ENCODE results near the gene ASXL2.
A peak's percentile ranks its signal among the peaks of the same experiment; 100 is the strongest.
"Not testable (repeated sequence)": the region's sequence is repeated elsewhere in the genome, so short reads cannot be mapped to it uniquely, and the experiment has no call there.

ASXL2 gene

GRCh38 chr2:25878361-25879132, at the start of gene ASXL2:
ASXL2 (minus strand) TSS chr2:25878487; CDS start chr2:25878222, 265 bp downstream.
- DNase-seq: peak; percentile 93 to 97

- DNase-seq: no peak
Observed at GRCh38 chr2:25926984-25927756, 48.9 kb upstream of the ASXL2 start.

- no peak for DNase-seq
Observed at GRCh38 chr2:25922501-25922900, 44.2 kb upstream of the ASXL2 start.

GRCh38 chr2:25920786-25921415, 42.6 kb upstream of the ASXL2 start:
- no peak for DNase-seq

GRCh38 chr2:25920336-25920735, 42.0 kb upstream of the ASXL2 start:
- no peak for DNase-seq

GRCh38 chr2:25917832-25918231, 39.5 kb upstream of the ASXL2 start:
- no peak for DNase-seq

GRCh38 chr2:25917411-25917810, 39.1 kb upstream of the ASXL2 start:
- DNase-seq: not testable (repeated sequence)

GRCh38 chr2:25915944-25916772, 37.9 kb upstream of the ASXL2 start:
- DNase-seq: peak; percentile 11 to 14

GRCh38 chr2:25915411-25915810, 37.1 kb upstream of the ASXL2 start:
- not testable (repeated sequence) for DNase-seq

GRCh38 chr2:25913696-25913973, 35.3 kb upstream of the ASXL2 start:
- DNase-seq: not testable (repeated sequence)

- DNase-seq: no peak
Observed at GRCh38 chr2:25912851-25913695, 34.8 kb upstream of the ASXL2 start.

GRCh38 chr2:25909574-25909973, 31.3 kb upstream of the ASXL2 start:
- not testable (repeated sequence) for DNase-seq

GRCh38 chr2:25905126-25905525, 26.8 kb upstream of the ASXL2 start:
- DNase-seq: no peak

GRCh38 chr2:25903216-25903776, 25.0 kb upstream of the ASXL2 start:
- no peak for DNase-seq

- no peak for DNase-seq
Observed at GRCh38 chr2:25899404-25899970, 21.2 kb upstream of the ASXL2 start.

GRCh38 chr2:25897506-25897905, 19.2 kb upstream of the ASXL2 start:
- no peak for DNase-seq

GRCh38 chr2:25896308-25896707, 18.0 kb upstream of the ASXL2 start:
- DNase-seq: not testable (repeated sequence)

- no peak for DNase-seq
Observed at GRCh38 chr2:25895610-25896009, 17.3 kb upstream of the ASXL2 start.

- DNase-seq: no peak
Observed at GRCh38 chr2:25895018-25895417, 16.7 kb upstream of the ASXL2 start.

GRCh38 chr2:25894135-25894830, 16.0 kb upstream of the ASXL2 start:
- no peak for DNase-seq

- no peak for DNase-seq
Observed at GRCh38 chr2:25891672-25892071, 13.4 kb upstream of the ASXL2 start.

All from activated CD4-positive, alpha-beta T cell treated with anti-CD3 and anti-CD28 coated beads for 4 hours (primary cell).